Measurements from ENCODE around the gene LEKR1. TPM values are rescaled to one million over a fixed set of nuclear protein-coding genes. Genes with fewer than 3 reads are reported as not detected.
"Not testable (repeated sequence)": the region's sequence is repeated elsewhere in the genome, so short reads cannot be mapped to it uniquely, and the experiment has no call there.

LEKR1 gene
- total RNA-seq, 2 donors from 2014 or later: 0.91 to 0.93 TPM

DNA sequence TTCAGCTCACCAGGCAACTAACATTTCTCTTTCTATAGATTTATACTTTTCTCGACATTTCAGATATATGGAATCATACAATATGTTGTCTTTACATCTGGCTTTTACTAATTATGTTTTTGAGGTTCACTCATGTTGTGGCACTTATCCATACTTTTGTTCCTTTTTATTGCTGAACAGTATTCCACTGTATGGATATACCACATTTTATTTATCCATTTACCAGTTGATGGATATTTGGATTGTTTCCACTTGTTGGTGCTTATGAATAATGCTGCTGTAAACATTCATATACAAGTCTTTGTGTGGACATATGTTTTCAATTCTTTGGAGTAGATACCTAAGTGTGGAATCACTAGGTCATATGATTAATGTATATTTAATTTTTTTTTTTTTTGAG, 97.2 kb downstream of the LEKR1 start:
- H3K36me3 Mint-ChIP-seq (ENCODE audit: low read depth): no peaks in the 10 kb centered on the region
- no peak for ATAC-seq (replicated peaks)
- H3K4me3 Mint-ChIP-seq: no peak overlapping the region
- peaks cover 5% of the 10 kb centered on the region for H3K27me3 Mint-ChIP-seq
- peaks cover 4% of the 10 kb centered on the region for H3K9me3 Mint-ChIP-seq
- H3K4me1 Mint-ChIP-seq: no peaks in the 10 kb centered on the region
- H3K27ac Mint-ChIP-seq: no peak overlapping the region

- Mint-ChIP-seq H3K4me3 (no peak overlapping the region), H3K27me3 (peaks cover 9% of the 10 kb centered on the region), H3K9me3 (no peaks in the 10 kb centered on the region), H3K27ac (no peak overlapping the region), H3K36me3 (ENCODE audit: low read depth) (no peaks in the 10 kb centered on the region), H3K4me1 (no peaks in the 10 kb centered on the region)
- no peak for ATAC-seq (replicated peaks)
Measured at GRCh38 chr3:156938724-156939123, 112.6 kb downstream of the LEKR1 start.

DNA sequence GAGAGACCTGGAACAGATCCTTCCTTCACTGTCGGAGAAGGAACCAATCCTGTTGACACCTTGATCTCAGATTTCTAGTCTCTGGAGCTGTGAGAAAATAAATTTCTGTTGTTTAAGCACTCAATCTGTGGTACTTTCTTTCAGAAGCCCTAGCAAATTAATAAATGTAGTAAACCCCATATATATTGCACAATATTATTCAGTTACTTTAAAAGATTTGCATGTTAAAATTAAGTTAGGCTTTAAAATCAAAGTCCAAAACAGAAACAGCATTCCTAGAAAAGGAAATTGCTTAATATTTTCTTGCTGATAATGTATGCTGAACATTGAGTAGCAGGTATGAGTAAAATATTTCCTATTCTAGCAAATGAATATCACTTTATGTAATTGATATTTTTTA, 113.2 kb downstream of the LEKR1 start:
- no peak overlapping the region for H3K27ac Mint-ChIP-seq
- no peaks in the 10 kb centered on the region for H3K9me3 Mint-ChIP-seq
- no peak for ATAC-seq (replicated peaks)
- H3K27me3 Mint-ChIP-seq: peaks cover 9% of the 10 kb centered on the region
- no peaks in the 10 kb centered on the region for H3K36me3 Mint-ChIP-seq (ENCODE audit: low read depth)
- H3K4me1 Mint-ChIP-seq: no peaks in the 10 kb centered on the region
- no peak overlapping the region for H3K4me3 Mint-ChIP-seq

GRCh38 chr3:156941311-156941710, 115.2 kb downstream of the LEKR1 start:
- peaks cover 9% of the 10 kb centered on the region for H3K27me3 Mint-ChIP-seq
- no peaks in the 10 kb centered on the region for H3K36me3 Mint-ChIP-seq (ENCODE audit: low read depth)
- H3K9me3 Mint-ChIP-seq: no peaks in the 10 kb centered on the region
- H3K4me3 Mint-ChIP-seq: no peak overlapping the region
- no peaks in the 10 kb centered on the region for H3K4me1 Mint-ChIP-seq
- H3K27ac Mint-ChIP-seq: no peak overlapping the region
- no peak for ATAC-seq (replicated peaks)

DNA sequence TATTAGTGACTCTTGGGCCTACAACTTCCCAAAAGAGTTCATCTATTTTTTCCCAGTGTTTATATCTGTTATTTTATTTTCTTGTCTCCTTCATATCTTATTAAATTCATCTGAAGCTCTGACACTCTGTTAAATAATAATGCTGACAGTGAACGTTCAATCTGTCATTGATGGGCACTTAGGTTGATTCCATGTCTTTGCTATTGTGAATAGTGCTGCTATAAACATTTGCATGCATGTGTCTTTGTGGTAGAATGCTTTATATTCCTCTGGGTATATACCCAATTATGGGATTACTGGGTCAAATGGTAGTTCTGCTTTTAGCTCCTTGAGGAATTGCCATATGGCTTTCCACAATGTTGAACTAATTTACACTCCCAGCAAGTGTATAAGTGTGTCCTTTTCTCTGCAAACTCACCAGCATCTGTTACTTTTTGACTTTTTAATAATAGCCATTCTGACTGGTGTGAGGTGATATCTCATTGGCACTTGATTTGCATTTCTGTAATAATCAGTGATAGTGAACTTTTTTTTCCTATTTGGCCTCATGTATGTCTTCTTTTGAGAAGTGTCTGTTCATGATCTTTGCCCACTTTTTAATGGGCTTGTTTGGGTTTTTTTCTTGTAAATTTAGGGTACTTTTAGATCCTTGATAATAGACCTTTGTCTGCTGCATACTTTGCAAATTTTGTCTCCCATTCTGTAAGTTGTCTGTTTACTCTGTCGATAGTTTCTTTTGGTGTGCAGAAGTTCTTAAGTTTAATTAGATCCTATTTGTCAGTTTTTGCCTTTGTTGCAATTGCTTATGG, 122.5 kb downstream of the LEKR1 start:
- Mint-ChIP-seq H3K27me3 (peaks cover 18% of the 10 kb centered on the region), H3K27ac (no peak overlapping the region), H3K9me3 (no peaks in the 10 kb centered on the region), H3K4me1 (no peaks in the 10 kb centered on the region), H3K4me3 (no peak overlapping the region), H3K36me3 (ENCODE audit: low read depth) (no peaks in the 10 kb centered on the region)
- no peak for ATAC-seq (replicated peaks)

- Mint-ChIP-seq H3K36me3 (ENCODE audit: low read depth) (no peaks in the 10 kb centered on the region), H3K4me3 (no peak overlapping the region), H3K4me1 (no peaks in the 10 kb centered on the region), H3K27ac (no peak overlapping the region), H3K27me3 (peaks cover 11% of the 10 kb centered on the region), H3K9me3 (no peaks in the 10 kb centered on the region)
- ATAC-seq (replicated peaks): no peak
Measured at GRCh38 chr3:156952011-156952410, 125.9 kb downstream of the LEKR1 start.

DNA sequence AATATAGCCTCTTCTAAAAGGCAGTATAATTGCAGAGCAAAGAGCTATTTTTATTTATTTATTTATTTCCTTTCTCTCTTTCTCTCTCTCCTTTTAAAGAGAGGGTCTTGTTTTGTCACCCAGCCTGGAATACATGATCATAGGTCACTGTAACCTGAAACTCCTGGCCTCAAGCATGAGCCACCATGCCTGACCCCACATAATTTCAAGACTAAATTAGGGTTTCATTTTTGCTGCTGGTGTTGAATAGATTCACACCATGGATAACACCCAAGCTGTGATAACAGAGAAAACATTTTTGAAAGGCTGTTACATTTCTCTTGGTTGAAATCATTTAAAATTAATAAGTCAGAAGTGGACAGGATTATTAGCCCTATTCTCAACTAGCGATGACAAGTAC, 131.6 kb downstream of the LEKR1 start:
- ATAC-seq (replicated peaks): no peak
- Mint-ChIP-seq H3K27me3 (peaks cover under 1% of the 10 kb centered on the region), H3K9me3 (no peaks in the 10 kb centered on the region), H3K27ac (no peak overlapping the region), H3K4me1 (no peaks in the 10 kb centered on the region), H3K4me3 (no peak overlapping the region), H3K36me3 (ENCODE audit: low read depth) (no peaks in the 10 kb centered on the region)

GRCh38 chr3:156963096-156963495, 136.9 kb downstream of the LEKR1 start:
- peaks cover 3% of the 10 kb centered on the region for H3K9me3 Mint-ChIP-seq
- no peaks in the 10 kb centered on the region for H3K4me1 Mint-ChIP-seq
- H3K27ac Mint-ChIP-seq: no peak overlapping the region
- H3K4me3 Mint-ChIP-seq: no peak overlapping the region
- ATAC-seq (replicated peaks): no peak
- H3K36me3 Mint-ChIP-seq (ENCODE audit: low read depth): no peaks in the 10 kb centered on the region
- H3K27me3 Mint-ChIP-seq: peaks cover 13% of the 10 kb centered on the region

DNA sequence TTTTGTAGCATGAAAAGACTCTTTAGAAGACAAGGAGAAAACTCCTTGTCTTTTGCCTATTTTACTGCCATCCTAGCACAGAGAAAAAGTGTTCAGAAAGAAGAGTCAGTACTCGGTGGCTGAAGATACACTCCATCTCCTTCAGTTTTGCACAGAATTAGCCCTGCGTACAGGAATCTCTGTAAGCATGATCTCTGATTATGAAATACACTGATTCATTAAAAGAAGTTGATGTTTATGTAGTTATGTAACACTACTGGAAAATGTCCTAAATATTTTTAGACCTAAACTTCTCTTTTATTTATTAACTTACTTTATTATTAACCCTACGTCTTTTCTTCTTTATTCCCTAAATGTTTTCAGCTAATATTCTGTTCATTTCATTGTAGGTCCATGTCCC, 138.4 kb downstream of the LEKR1 start:
- Mint-ChIP-seq H3K27ac (no peak overlapping the region), H3K4me1 (no peaks in the 10 kb centered on the region), H3K4me3 (no peak overlapping the region), H3K36me3 (ENCODE audit: low read depth) (no peaks in the 10 kb centered on the region), H3K27me3 (peaks cover 13% of the 10 kb centered on the region), H3K9me3 (peaks cover 3% of the 10 kb centered on the region)
- no peak for ATAC-seq (replicated peaks)

GRCh38 chr3:156966349-156966748, 140.2 kb downstream of the LEKR1 start:
- H3K9me3 Mint-ChIP-seq: not testable (repeated sequence)
- peaks cover 13% of the 10 kb centered on the region for H3K27me3 Mint-ChIP-seq

DNA sequence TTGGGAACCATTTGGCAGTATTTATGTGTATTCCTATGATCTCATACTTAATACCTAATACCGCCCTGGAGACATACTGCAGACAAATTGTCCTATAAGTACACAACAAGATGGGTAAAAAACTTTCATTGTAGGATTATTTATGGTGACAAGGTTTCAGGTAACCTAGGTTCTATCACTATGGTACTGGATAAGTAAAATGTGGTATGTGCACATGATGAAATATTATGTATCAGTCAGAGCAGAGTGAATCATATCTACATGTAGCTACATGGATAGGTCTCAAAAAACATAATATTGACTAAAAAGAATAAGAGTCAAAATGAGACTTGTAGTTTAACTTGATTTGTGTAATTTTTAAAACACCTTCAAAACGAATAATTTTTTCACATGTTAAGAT, 147.8 kb downstream of the LEKR1 start:
- Mint-ChIP-seq H3K4me1 (peaks cover 5% of the 10 kb centered on the region), H3K27ac (no peak overlapping the region), H3K4me3 (no peak overlapping the region), H3K36me3 (ENCODE audit: low read depth) (no peaks in the 10 kb centered on the region), H3K27me3 (no peaks in the 10 kb centered on the region), H3K9me3 (no peaks in the 10 kb centered on the region)
- ATAC-seq (replicated peaks): peak; percentile 47

More at GRCh38 chr3:156966349-156966748, 140.2 kb downstream of the LEKR1 start:
- not testable (repeated sequence) for H3K4me1 Mint-ChIP-seq; H3K36me3 Mint-ChIP-seq (ENCODE audit: low read depth); ATAC-seq (replicated peaks); H3K4me3 Mint-ChIP-seq; H3K27ac Mint-ChIP-seq

GRCh38 chr3:156974931-156975330, 148.8 kb downstream of the LEKR1 start:
- no peak overlapping the region for H3K27ac Mint-ChIP-seq
- H3K27me3 Mint-ChIP-seq: no peaks in the 10 kb centered on the region
- peaks cover 6% of the 10 kb centered on the region for H3K4me1 Mint-ChIP-seq
- H3K36me3 Mint-ChIP-seq (ENCODE audit: low read depth): no peaks in the 10 kb centered on the region
- ATAC-seq (replicated peaks): no peak
- no peaks in the 10 kb centered on the region for H3K9me3 Mint-ChIP-seq
- no peak overlapping the region for H3K4me3 Mint-ChIP-seq

DNA sequence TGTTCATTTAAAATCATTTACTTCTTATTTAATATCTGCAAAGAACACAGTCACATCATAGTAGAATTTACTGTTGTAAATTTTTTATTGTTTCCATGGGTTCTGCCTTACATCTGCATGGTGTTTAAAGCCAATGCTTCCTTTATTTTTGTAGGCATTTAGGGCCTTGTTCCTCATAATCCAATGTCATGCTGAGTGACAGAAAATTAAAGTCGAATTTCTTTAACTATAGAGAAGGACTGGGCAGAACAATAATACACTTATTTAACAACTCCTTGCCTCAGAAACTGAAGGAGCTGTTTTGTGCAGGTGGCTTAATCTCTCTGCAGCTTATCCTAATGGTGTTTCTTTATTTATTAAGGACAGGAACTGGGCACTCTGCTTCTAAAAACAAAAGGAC, 149.6 kb downstream of the LEKR1 start:
- Mint-ChIP-seq H3K27me3 (no peaks in the 10 kb centered on the region), H3K9me3 (no peaks in the 10 kb centered on the region), H3K4me3 (no peak overlapping the region), H3K36me3 (ENCODE audit: low read depth) (no peaks in the 10 kb centered on the region), H3K27ac (no peak overlapping the region), H3K4me1 (peaks cover 6% of the 10 kb centered on the region)
- no peak for ATAC-seq (replicated peaks)

- H3K27ac Mint-ChIP-seq: no peak overlapping the region
- H3K4me3 Mint-ChIP-seq: no peak overlapping the region
- no peak for ATAC-seq (replicated peaks)
- peaks cover 6% of the 10 kb centered on the region for H3K4me1 Mint-ChIP-seq
- H3K36me3 Mint-ChIP-seq (ENCODE audit: low read depth): no peaks in the 10 kb centered on the region
- H3K9me3 Mint-ChIP-seq: no peaks in the 10 kb centered on the region
- no peaks in the 10 kb centered on the region for H3K27me3 Mint-ChIP-seq
Measured at GRCh38 chr3:156976933-156977332, 150.8 kb downstream of the LEKR1 start.

- peak overlapping the region; percentile 18 for H3K27ac Mint-ChIP-seq
- H3K36me3 Mint-ChIP-seq (ENCODE audit: low read depth): no peaks in the 10 kb centered on the region
- no peak overlapping the region for H3K4me3 Mint-ChIP-seq
- H3K9me3 Mint-ChIP-seq: no peaks in the 10 kb centered on the region
- ATAC-seq (replicated peaks): no peak
- no peaks in the 10 kb centered on the region for H3K27me3 Mint-ChIP-seq
- H3K4me1 Mint-ChIP-seq: peaks cover 6% of the 10 kb centered on the region
Measured at GRCh38 chr3:156978481-156978961, 152.4 kb downstream of the LEKR1 start.
